Activated naive CD4-positive, alpha-beta T cell (primary cell): ENCODE measurements around the gene CNTN5.
"Not testable (repeated sequence)": the region's sequence is repeated elsewhere in the genome, so short reads cannot be mapped to it uniquely, and the experiment has no call there.

Experiments
- DNase-seq, 4 experiments: peaks; one replicate each; lab custom pipeline; 2025; lab: John Stamatoyannopoulos, UW

Gene CNTN5

GRCh38 chr11:99275521-99275920, 254.8 kb downstream of the CNTN5 start:
- no peak for DNase-seq

DNA sequence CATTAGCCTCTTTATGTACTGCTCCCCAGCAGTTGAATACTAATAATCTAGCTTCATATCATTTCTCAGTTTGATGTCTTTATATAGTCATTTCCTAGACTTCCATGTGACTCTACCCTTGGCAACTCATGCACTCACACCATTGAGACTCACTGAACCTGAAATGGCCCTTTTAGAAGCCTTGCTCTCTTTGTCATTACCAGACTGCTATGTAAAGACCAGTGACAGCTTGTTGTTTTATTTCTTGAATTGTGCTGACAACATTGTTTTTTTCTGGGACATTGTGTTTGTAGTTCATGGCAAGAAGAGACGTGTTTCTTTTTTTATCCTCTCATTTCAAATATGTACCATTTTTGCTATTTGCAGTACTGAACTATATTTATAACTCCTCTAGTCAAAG, 256.5 kb downstream of the CNTN5 start:
- no peak for DNase-seq

- no peak for DNase-seq
These were observed 258.5 kb downstream of the CNTN5 start for GRCh38 chr11:99279266-99279665.

- DNase-seq, result no peak
These were observed 260.6 kb downstream of the CNTN5 start for GRCh38 chr11:99281331-99281730.

DNA sequence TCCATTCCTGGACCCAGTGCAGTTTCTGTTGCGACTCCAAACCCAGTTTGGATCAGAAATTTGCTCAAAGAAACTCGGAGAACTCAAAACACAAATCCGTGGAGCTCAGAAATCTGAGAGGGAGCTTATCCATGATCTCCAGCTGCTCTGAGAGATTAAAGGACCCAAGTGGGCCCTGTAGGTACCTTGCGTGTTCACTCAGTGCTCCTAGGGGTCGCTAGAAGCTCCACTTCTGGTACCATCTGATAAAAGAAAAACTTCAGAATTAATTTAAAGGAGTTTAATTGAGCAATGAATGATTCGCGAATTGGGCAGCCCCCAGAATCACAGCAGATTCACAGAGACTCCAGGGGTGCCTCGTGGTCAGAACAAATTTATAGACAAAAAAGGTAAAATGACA, 277.2 kb downstream of the CNTN5 start:
- DNase-seq, result not testable (repeated sequence)

- DNase-seq, result no peak
These were observed 286.9 kb downstream of the CNTN5 start for GRCh38 chr11:99307510-99308088.

DNA sequence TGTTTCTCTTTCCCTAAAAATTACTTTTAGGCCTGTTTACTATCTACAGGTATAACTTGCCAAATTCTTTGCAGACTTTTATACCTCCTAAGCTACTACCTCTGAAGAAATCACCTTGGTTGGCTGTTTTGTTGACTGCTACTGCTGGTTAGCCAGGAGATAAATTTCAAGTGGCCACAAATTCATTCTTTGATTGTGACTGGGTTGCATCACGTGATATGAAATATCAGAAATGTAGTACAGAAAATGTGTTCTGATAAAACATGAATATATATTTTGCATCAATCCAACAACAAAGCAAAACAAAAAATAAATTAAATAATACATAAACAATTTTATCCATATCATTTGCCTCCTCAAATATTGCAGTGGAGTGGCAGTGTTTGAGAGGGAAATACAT, 291.1 kb downstream of the CNTN5 start:
- no peak for DNase-seq

GRCh38 chr11:99316776-99317520, 296.2 kb downstream of the CNTN5 start:
- DNase-seq, result no peak

GRCh38 chr11:99320769-99321290, 300.1 kb downstream of the CNTN5 start:
- DNase-seq, result no peak

- DNase-seq, result no peak
These were observed 305.1 kb downstream of the CNTN5 start for GRCh38 chr11:99325847-99326246.

- DNase-seq, result no peak
These were observed 306.3 kb downstream of the CNTN5 start for GRCh38 chr11:99327066-99327465.

DNA sequence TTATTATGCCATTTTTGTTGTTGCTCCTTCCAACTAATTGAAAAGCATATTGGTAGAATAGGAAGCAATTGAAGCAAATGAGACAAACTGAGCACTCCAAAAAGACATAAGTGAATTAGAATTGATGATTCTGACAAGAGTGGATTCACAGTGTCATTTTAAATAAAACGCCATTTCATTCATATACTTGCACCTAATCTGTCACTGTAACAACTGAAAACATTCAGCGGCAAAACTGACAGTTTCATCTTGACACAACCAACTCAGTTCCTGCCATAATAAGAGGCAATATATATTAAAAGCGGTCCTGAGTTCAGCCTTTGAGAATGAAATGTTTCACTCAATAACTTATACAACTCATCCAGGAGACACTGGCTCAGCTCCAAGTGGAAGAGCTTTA, 306.8 kb downstream of the CNTN5 start:
- DNase-seq, result no peak

GRCh38 chr11:99333621-99334020, 312.9 kb downstream of the CNTN5 start:
- DNase-seq, result no peak

- DNase-seq, result no peak
These were observed 322.4 kb downstream of the CNTN5 start for GRCh38 chr11:99343117-99343516.

- no peak for DNase-seq
These were observed 328.5 kb downstream of the CNTN5 start for GRCh38 chr11:99349151-99349673.

- no peak for DNase-seq
These were observed 330.9 kb downstream of the CNTN5 start for GRCh38 chr11:99351624-99352023.

DNA sequence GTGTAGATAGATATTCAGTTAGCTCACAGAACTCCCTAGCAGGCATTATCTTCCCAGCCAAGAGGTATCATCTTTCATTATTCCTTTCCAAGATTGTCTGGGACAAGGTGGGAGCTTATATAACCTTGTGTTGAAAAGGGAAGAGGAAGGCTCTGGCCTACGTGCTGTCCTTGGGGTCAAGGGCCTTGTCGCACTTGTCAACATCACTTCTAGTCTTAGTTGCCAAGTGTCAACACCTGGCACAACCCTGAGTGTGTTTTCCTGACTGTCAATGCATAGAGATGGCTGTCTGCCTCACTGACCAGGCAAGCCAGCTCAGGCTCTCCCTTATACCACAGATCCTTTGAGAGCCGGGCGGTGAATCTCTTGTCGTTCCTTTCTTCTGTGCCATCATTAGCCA, 331.9 kb downstream of the CNTN5 start:
- DNase-seq, result no peak

DNA sequence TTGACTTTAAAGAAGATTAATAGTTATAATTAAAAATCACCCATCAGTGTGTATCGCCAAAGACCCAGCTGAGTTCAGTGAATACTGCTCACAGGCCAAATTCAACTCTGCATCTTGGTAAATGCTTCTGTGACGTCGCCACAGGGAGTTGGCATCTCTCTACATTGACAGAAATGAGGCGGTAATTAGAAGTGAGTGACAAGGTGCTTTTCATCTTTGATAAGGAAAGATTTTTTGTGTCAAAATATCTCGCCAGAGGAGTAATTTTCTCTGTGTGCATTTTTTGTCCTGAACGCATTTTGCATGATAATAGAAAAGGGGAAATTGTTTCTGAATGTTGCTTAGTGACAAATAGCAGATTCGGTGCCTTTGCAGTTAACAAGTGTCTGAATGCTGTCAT, 345.8 kb downstream of the CNTN5 start:
- no peak for DNase-seq

GRCh38 chr11:99368583-99368982, 347.8 kb downstream of the CNTN5 start:
- no peak for DNase-seq

DNA sequence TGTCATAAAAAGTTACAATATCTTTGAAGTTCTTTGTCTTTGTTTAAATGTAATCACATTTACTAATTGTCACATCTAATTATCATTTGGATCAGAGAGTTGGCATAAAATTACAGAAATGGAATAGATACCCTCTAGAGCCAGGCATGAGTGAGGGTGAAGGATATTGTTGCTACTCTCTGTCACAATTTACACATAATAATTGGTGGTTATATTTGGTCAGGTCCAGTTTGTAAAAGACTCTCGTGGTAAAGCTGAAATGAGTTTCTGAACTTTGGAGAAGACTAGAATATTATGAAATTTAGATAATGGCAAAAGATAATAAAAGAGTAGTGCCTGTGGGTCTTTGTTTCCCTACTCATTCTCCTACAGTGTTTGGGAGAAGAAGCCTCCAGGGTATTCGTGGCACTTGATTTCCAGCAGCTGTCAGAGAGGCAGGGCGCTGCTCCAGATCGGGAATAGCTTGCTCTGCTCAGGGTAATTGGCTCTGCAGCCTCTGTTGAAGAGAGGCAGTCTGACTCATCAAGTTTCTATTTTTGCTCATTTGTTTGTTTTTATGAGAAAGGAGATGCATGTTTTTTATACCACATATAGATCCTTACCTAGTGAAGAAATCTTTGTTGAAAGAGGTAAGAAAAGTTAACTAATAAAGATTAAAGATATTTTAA, 349.9 kb downstream of the CNTN5 start:
- DNase-seq, result no peak

GRCh38 chr11:99371257-99371656, 350.5 kb downstream of the CNTN5 start:
- no peak for DNase-seq

GRCh38 chr11:99376463-99376862, 355.7 kb downstream of the CNTN5 start:
- DNase-seq, result no peak
